Nucleus accumbens (tissue), 56 donors: ENCODE results near the gene LMAN1L.

Experiments
- DNase-seq, 56 donors: peaks; one replicate each; lab custom pipeline; 2025; lab: John Stamatoyannopoulos, UW

Gene LMAN1L

DNA sequence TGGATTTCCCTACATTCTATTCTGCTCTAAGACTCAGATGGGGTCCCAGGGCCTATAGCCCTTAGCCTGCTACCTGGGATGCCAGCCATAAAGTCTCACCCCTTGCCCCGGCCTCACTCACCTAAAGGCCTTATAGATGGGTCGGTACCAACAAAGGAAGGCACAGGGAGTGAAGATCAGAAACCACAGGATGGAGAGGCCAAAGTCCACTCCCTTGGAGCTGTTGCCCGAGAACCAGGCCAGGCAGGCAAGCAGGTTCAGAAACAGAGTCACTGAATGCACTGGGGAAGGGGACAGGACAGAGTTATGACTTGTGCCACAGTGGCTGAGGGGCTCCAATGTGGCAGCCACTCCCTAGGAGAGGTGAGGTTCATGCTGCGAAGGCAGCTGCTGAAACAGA, 37.8 kb downstream of the LMAN1L start:
- no peak for DNase-seq

GRCh38 chr15:74851960-74852359, 39.3 kb downstream of the LMAN1L start:
- DNase-seq, result no peak

DNA sequence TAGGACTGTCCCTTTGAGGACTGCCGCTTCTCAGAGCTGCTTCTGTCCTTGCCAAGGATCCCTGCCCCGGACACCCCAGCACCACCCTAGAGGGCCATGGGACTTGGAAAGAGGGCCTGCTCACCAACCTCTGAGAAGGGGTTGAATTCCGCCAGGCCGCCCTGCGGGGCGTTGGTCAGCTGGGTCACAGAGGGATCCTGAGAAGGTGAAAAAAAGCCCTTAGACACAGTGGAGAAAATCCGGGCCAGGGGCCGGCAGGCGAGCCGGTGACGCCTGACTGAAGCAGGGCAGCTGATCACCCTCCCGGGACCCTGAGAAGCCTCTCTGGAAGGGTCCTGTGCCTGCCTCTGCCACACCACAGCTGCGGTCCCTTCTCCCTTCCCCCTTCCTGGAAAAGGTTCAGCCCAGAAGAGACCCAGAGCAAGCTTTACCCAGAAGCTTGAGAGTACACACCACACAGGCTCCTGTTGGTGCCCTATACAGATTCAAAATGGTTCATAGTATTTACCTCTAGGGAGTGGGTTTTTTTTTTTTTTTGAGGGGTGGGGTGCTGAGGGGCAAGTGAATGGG, 41.9 kb downstream of the LMAN1L start:
- no peak for DNase-seq

DNA sequence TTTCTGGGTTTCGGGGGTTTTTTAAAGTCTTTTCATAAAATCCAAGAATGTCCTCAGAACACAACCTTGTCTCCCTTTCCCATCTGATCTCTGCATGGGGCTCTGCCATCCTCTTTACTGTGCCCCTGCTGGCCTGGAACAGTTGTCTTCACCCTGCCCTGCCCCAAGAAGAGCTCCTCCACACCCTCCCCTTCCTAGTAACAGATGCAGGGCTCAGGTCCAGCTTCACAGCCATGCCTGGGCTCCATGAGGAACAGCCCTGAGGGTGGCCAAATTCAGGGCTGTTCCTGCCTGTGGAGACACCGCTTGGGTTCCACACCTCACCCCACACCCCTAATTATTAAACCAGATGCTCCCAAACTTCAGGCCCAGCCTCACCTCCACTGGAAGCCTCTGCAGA, 43.2 kb downstream of the LMAN1L start:
- no peak for DNase-seq

DNA sequence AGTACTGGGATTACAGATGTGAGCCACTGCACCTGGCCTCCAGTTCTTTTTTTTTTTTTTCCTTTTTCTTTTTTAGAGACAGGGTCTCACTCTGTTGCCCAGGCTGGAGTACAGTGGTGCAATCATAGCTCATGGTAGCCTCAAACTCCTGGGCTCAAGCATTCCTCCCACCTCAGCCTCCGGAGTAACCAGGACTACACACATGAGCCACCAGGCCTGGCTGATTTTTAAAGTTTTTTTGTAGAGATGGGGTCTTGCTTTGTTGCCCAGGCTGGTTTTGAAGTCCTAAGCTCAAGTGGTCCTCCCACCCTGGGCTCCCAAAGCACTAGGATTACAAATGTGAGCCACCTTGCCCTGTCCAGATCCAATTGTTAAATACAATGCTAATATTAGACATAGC, 43.9 kb downstream of the LMAN1L start:
- DNase-seq, result no peak

DNA sequence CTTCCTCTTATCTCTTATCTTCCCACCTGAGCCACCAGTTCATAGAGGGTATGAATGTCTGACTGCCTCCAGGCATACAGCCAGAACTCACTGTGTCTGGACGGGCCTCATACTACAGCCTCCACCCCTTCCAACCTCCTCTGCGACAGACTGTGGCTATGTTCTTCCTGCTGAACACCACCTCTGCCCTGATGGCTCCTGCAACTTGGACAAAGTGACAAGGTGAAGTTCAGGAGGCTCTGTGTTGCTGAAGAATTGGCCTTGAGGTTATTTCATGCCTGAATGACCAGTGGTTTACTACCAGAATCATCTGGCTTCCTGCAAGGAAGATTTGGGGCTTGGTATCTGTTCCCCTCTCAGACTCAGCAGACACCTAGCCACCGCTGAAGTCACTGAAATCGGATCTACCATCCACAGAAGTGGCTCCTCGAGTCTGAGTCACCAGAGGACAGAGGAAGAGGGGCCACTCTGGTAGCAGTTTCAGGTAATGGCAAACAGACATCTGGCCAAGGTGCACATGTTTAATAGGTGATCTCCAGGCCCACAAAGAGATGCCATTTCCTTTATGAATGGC, 44.5 kb downstream of the LMAN1L start:
- no peak for DNase-seq

DNA sequence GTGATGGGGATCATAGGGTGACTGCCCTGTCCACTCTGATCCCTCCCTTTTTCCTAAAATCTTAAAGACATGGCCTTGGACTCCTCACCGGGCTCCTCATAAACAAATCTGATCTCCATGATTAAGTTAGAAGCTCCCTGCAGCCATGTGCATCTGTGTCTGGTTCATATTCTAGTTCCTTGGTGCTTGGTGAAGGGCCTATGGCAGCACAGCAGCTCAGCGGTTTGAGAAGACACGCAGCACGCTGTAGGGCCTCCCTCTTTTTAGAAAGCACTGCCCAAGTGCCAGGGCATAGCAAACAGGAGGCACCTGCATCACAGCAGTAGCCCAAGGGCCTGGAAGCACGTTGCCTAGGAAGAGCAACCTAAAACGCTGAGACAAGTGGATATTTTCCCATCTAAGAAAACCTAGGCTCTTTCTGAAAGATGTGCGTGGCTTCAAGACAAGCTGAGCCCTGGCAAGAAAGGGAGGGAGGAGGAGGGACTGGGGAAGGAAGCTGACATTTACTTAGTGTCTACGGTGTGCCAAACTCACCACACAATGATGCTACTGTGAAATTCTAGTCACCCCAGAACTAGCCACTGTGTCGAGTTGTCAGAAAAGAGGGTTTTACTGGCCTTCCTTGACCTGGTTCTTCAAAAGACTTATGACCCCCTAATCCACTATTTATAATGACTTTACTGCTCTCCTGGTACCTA, 45.2 kb downstream of the LMAN1L start:
- DNase-seq, result peak in 1 of 56 donors; percentile 11

DNA sequence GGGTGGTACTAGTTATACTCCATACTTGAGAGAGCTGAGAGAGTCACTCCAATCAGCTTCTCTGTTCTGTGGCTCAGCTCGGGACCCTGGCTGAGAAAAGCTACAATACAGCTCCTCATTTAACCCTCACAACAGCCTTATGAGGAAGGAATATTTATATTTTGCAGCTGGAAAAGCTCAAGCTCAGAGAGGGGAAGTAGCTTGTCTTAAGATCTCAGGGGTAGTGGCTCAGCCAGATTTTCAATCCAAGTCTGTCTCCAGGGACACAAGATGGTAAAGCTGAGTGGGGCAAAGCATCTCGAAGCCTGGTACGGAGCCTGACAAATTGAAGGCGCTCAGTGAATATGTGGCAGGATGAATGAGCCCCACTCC, 45.7 kb downstream of the LMAN1L start:
- no peak for DNase-seq

GRCh38 chr15:74863239-74864056, 50.8 kb downstream of the LMAN1L start:
- no peak for DNase-seq

GRCh38 chr15:74864296-74864695, 51.7 kb downstream of the LMAN1L start:
- DNase-seq, result no peak

- DNase-seq, result no peak
Measured at GRCh38 chr15:74865316-74865715, 52.7 kb downstream of the LMAN1L start.

- no peak for DNase-seq
Measured at GRCh38 chr15:74866090-74866489, 53.5 kb downstream of the LMAN1L start.

DNA sequence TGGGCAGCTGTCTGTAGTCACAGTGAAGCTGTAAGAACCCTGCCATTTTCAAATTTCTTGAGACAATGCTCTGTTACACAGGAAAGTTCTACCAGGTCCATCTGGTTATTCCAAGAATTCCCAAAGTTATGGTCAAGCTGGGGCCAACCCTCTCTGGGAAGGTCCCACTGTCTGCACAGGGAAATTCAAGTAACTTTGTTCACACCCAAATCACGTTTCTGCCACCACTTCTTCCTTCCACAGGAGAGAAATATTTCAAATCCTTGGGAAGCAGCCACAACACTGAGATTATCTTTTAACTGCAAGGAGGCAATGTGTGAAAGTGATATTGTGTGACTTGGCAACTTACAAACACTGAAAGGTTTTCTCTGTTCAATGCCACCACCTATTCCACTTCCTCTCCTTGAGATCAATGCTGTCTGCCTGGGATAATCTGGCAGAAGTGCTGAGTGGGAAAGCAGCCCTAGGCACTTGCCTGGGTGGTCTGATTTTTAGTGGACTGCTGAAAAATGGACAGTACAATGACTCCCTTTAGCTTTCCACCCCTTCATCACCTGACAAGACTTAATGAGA, 54.9 kb downstream of the LMAN1L start:
- no peak for DNase-seq

- DNase-seq, result peak in 2 of 56 donors; percentile 6 to 21
Measured at GRCh38 chr15:74868059-74868458, 55.4 kb downstream of the LMAN1L start.

DNA sequence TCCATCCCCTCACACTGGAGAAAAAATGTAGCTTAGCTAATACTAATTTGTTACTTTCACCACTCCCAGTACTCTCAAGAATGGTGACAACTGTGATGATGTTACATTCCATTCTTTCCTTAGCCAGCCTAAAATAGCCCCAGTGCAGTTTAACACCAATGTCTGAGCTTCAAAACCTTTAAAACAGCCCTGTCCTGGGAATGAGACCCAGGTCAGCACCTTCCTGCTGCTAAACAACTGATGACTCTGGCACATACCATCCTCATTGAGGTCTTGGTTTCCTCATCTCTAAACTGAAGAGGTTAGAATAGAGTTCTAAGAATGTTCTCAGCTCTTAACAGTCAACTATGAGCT, 56.7 kb downstream of the LMAN1L start:
- no peak for DNase-seq

DNA sequence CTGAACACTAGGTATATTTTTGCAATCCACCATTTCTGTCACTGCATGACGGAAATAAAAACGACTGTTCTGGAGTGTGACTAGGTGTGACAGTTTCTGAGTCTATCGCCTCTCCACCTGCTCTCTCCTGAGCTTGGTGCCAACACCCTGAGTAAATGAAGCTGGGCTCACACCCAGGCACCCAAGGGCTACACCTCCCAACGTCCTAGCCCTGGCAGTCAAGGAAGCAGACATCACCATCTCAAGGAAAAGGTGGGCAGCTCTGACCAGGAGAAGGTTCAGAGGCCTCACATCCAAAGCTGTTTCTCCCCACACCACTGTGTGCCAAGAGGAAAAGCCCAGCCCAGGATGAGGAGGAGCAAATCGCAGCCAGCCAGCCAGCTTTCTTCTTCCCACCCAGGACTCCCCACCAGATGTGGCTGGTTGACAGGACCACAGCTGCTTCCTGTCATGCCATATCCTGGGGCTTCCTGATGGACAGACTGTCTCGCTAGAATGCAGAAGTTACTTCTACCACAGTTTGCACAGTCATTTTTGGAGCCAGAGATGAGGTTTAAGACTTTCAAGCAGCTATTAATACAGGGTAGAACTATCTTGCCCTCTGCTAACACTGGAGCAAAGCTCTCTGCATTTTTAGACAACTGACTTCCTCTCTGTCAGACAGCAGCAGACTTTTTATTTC, 57.2 kb downstream of the LMAN1L start:
- DNase-seq, result peak in 33 of 56 donors; percentile 5 to 58 (median 19)

DNA sequence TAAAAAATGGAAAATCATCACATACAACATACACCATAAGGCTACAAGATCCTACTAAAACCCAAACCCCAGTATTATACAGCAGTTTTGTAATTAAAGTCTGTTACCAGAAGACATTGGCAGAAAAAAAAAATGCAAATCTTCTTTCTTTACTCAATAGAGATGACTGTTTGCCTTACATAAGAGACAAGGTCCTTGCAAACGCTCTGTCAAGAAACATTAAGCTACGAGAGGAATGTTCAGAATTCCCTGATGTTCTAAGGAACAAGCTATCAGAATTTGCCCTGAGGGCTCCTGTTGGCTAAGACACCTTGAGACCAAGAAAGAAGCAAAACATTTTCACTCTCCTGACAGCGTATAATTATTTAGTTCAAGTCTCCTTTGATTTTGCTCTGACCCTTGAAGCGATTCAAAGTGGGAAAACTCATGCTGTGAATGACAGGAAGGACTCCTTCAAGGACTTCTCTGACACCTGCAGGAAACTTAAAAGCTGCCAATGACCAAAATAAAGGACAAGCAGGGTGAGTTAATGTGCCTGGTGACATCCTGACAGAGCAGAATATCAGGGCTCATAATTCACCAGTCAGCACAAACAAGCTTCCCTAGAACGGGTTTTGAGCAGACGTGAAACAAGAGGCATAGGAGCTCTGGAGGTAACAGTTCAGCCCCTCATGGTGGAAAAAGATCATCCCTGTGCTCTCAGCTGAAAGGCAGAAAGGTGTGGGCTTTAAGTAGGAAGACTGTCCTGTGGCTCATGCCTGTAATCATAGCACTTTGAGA, 58.0 kb downstream of the LMAN1L start:
- DNase-seq, result peak in 1 of 56 donors; percentile 1

- no peak for DNase-seq
Measured at GRCh38 chr15:74872702-74873035, 60.0 kb downstream of the LMAN1L start.

DNA sequence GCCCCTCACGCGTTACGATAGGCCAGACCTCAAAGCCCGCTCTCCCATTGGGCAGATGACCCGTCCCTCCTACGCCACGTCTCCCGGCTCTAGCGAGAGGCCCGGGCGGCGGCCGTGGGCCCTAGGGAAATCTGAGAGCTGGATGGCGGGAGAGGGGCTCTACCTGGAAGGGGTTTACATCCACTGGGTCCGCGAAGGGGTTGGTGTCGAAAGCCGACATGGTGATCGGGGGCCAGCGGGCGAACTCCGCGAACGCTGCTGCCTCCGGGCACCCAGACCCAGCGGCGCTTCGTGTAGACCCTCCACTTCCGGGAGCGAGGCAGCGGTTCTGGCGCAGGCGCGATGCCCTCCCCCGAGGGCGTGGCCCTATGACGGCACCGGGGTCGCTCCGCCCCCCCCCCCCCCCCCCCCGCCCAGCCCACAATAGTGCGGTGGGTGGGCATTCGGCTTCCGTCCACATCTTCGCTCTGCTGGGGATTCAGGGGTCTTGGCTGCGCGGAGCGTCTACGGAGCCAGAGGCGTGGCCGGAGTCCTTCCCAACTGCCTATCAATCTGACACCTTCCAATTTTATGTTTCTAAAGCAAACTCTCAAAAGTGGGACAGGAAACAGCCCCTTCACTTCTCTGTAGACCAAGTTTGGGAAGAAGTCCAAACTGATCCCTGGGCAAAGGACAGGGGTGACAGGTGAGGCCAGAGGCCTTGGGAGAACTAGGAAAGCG, 60.6 kb downstream of the LMAN1L start, which contains the start of gene SCAMP2:
SCAMP2 (minus strand) TSS at position 330 of the 720 bp plus-strand sequence; CDS start at position 220, 110 bp downstream.
- DNase-seq, result peak; percentile 67 to 99 (median 94)
